Mesenteric fat pad (tissue), 1 donor: ENCODE data around the gene ZBTB39. TPM values are rescaled to one million over a fixed set of nuclear protein-coding genes. Genes with fewer than 3 reads are reported as not detected.

Source experiments
- DNase-seq: peaks from one replicate; pipeline ENCODE4 v3.0.0-alpha.2; 2020; ENCODE audit warnings: low spot score
- total RNA-seq: library from RNA; stranded (reverse); fragmentation: NEBNext Ultra II Directional; extraction: Animal tissue kit (Norgen Biotek cat#: 25700); gene quantifications from one replicate; pipeline ENCODE4 v1.2.1, GENCODE V29; 2021
- donor health status: DM: yes; HTN: yes; CAD: no.

The ZBTB39 gene
- total RNA-seq, 1 donor from 2014 or later, result 3.6 TPM

- DNase-seq, result peak; percentile 90
Measured at GRCh38 chr12:57001448-57001906, 4.9 kb downstream of the ZBTB39 start.

GRCh38 chr12:57000393-57000792, 6.0 kb downstream of the ZBTB39 start:
- no peak for DNase-seq

DNA sequence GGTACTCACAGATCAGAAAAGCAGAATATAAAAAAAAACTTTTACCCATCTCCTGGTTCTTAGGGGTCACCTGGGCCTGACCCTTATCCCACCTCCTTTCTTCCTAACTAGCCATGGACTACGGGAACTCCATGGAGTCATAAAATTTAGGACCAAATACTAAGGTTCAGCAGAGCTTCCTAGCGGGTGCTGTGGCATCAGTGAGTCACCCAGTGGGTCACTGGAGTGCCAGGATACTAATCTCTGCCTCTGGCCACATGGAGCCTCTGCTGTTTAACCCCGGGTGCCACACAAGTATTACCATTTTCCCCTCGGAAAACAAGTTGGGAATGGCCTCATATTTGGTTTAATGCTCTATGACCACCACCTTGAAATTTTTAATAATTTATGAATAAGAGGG, 6.9 kb downstream of the ZBTB39 start:
- peak; percentile 24 for DNase-seq

DNA sequence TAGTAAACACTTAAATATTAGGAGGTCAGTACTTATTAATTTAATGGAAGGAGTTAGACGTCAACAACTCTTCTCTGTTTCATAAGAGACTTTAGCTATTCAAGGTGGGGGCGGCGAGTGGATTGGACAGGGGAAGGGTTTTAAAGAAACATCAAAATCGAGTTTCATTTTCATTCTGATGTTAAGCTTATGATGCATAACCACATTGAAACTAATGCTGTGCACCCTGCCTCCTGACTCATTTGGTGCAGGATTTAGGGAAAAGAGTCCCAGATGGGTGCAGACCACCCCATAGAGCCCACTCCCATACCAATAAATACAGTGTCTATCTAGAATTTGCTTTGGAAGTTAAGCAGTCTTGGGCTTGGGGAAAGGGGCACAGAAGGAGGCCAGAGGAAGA, 7.4 kb downstream of the ZBTB39 start:
- DNase-seq, result no peak

DNA sequence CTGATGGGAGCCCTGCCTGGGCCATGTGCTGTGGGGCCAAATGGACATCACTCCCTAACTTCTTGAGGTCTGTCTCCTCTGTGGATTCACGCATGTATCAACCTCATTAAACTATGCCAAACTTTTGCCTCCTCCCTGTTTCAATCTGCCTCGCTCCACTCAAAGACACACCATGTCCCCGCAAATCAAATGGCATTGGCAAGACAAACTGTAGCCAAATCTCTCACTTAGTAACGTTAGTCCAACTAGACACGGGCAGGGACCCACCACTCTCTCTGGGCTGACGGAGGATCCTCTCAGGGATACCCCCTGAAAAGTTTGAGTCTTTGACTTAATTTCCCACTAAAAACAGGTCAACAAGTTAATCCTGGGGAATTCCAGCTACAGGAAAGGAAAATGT, 8.0 kb downstream of the ZBTB39 start:
- DNase-seq, result no peak

- DNase-seq, result peak; percentile 65
Measured at GRCh38 chr12:56996793-56997545, 9.4 kb downstream of the ZBTB39 start.

GRCh38 chr12:56995930-56996496, 10.3 kb downstream of the ZBTB39 start:
- DNase-seq, result peak; percentile 74

- peak; percentile 85 for DNase-seq
Measured at GRCh38 chr12:56995201-56995929, 11.0 kb downstream of the ZBTB39 start.

GRCh38 chr12:56994231-56994746, 12.1 kb downstream of the ZBTB39 start:
- DNase-seq, result peak; percentile 78

DNA sequence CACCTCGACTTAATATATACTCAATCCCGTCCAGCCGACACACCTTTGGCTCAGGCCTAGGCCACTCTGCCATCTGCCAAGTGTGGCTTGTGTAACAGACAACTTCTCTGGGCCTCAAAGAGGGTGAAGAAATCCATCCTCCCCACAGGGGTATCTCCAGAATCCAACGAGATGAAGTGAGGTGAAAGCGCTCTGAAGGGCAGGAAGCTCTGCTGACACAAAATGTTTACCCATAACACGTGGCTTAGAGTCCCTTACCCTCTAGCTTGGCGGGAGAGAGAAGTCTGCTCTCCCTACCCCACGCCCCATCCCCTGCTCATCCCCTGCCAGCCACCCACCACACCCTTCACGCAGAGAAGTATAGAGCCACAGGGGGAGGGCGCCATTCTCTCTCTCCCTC, 13.0 kb downstream of the ZBTB39 start:
- peak; percentile 37 for DNase-seq

GRCh38 chr12:56991319-56992246, 14.8 kb downstream of the ZBTB39 start:
- DNase-seq, result peak; percentile 39

- peak; percentile 55 for DNase-seq
Measured at GRCh38 chr12:56990648-56991318, 15.6 kb downstream of the ZBTB39 start.

- no peak for DNase-seq
Measured at GRCh38 chr12:56989861-56990610, 16.3 kb downstream of the ZBTB39 start.

DNA sequence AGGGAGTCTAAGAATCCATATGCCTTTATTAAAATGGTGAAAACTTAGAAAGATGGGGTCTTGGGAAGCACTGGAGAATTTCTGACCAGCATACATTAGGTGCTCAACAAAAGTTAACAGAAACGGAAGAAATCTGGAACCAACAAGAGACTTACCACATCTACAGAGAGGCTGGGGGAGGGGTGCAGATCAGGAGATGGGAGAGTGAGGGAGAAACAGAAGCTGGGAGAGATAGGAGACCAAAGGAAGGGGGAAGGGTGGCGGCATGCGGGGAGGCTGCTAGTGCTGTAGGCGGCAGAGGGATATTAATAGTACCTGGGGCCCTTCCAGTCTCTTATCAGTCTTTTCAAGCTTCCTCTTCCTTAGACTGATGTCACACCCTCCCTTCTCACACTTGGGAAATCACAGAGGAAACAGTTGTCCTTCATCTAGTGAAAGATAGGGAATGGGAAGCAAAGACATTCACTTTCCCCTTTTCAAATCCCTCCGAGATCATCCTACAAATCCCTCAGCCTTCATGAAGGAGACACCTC, 18.1 kb downstream of the ZBTB39 start:
- peak; percentile 22 for DNase-seq

- DNase-seq, result peak; percentile 92
Measured at GRCh38 chr12:56987551-56988053, 18.7 kb downstream of the ZBTB39 start.

DNA sequence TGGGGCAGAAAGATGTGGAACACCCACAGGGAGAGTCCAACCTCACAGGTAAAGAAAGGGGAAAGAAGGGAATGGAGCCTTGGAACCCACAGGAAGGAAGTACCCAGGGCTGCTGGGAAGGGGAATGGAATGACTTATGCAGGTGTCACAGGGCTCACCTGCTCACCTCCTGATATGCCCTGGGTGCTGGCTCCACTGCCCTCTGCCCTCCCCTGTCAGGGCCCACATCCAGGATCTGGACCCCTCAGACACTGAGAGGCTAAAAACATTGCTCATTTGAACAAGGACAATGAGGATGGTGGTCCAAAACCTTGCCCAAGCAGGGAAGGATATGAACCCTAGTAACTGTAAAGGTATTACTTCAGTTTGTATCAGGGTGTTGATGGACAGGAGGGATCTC, 19.3 kb downstream of the ZBTB39 start:
- DNase-seq, result peak; percentile 14

DNA sequence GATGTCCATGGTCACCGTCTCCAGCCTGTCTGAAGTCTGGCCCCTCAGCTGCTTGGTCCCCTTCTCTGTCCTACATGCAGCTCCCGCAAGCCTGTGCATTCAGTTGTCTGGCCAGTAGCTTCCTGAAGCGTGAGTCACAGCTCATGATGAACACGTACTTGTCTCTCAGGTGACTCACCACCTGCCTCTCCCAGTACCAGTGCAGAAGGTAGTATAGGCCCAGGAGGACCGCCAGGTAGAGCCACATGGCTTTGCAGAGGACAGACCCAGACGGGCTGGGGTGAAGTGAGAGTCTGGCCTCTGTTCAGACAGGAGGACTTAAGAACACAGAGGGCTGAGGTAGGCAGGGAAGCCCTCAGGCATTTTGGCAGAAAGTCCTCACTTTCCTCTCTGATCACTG, 20.6 kb downstream of the ZBTB39 start:
- peak; percentile 87 for DNase-seq

- DNase-seq, result no peak
Measured at GRCh38 chr12:56983386-56983785, 23.0 kb downstream of the ZBTB39 start.
